Stimulated activated naive B cell treated with anti-CD40 and anti-IgM and Interleukin-4, amounts not matched to agents 10 μg/mL and 1 μg/mL and 100 μg/mL, for 72 hours (primary cell): Measurements from ENCODE around the gene ELOB.

ENCODE experiments used
- ATAC-seq, 2 donors: fragments of 150-1000 bp; cut with Tn5 transposase; replicated peaks; 2 replicates each; pipeline ENCODE4 v1.10.0; 2021; ENCODE audit warnings: moderate library complexity in 1 of 2
- DNase-seq: peaks from one replicate; pipeline ENCODE4 v3.0.0; 2021
- H3K27ac Mint-ChIP-seq: one replicate; pipeline ENCODE4 v1.8.0; 2022; ENCODE audit warnings: mild to moderate bottlenecking, mixed read lengths
- H3K27me3 Mint-ChIP-seq, 2 donors: one replicate each; pipeline ENCODE4 v1.8.0; 2022; ENCODE audit warnings: mixed read lengths in 2 of 2
- H3K36me3 Mint-ChIP-seq, 2 donors: one replicate each; pipeline ENCODE4 v1.8.0; 2022; ENCODE audit warnings: mixed read lengths in 2 of 2, mild to moderate bottlenecking in 1 of 2
- H3K4me1 Mint-ChIP-seq, 2 donors: one replicate each; pipeline ENCODE4 v1.8.0; 2022; ENCODE audit warnings: mixed read lengths in 2 of 2, mild to moderate bottlenecking in 1 of 2
- H3K4me3 Mint-ChIP-seq, 2 donors: one replicate each; pipeline ENCODE4 v1.8.0; 2022; ENCODE audit warnings: mild to moderate bottlenecking in 2 of 2, mixed read lengths in 2 of 2, moderate library complexity in 1 of 2
- H3K9me3 Mint-ChIP-seq, 2 donors: one replicate each; pipeline ENCODE4 v1.8.0; 2022; ENCODE audit warnings: mixed read lengths in 2 of 2, mild to moderate bottlenecking in 1 of 2

Gene ELOB

DNA sequence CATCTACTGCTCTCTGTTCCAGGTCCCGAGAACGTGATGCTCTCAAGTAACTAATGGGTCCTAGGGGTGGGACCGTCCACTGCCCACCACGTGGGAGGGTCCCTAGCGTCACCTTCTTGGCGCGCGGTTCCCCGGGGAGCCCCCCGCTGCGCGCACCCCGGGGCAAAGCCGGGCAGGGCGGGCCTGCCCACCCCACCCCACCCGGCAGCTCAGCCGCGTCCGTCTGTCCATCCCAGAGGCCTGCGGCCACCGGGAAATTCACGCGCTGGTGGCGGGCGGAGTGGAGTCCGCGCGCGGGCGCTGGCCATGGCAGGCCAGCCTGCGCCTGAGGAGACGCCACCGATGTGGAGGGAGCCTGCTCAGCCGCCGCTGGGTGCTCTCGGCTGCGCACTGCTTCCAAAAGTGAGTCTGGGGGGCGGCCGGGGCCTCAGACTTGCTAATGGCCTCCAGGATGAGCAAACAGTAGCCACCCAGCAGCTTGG lies 21.7 kb upstream of the ELOB start:
- Mint-ChIP-seq H3K4me1 (no peaks in the 10 kb centered on the region), H3K9me3 (peaks cover 3 to 5% of the 10 kb centered on the region in 2 donors), H3K27me3 (peaks cover 25% of the 10 kb centered on the region in 2 donors), H3K4me3 (no peak overlapping the region), H3K27ac (no peak overlapping the region), H3K36me3 (no peaks in the 10 kb centered on the region)
- no peak for ATAC-seq
- no peak for DNase-seq

DNA sequence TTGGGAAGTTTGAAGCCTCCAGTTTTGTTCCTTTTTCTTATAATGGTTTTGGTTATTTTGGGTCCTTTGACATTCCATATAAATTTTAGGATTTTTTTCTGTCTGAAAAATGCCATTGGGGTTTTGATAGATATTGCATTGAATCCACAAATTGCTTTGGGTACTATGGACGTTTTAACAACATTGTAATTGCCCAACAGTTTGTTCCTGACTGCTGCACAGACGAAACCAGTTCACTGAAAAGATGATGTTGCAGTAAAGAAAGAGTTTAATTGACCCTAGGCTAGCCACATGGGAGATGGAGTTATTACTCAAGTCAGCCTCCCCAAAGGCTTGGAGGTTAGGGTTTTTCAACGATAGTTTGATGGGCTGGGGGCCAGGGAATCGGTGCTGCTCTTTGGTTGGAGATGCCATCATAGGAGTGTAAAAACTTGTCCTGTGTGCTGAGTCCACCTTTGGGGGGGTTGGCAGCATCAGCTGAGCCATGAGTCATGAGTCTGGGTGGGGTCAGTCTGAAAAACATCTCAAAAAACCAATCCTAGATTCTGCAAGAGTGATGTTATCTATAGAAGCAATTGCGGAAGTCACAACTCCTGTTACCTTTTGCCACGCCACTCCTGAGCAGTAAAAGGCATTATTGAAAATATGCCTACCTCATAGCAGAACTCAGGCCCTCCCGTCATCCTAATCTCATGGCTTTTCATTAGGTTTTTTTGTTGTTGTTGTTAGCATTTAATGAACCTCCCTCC lies 18.5 kb upstream of the ELOB start:
- H3K4me3 Mint-ChIP-seq = no peak overlapping the region
- H3K36me3 Mint-ChIP-seq = no peaks in the 10 kb centered on the region
- ATAC-seq = no peak
- no peaks in the 10 kb centered on the region for H3K4me1 Mint-ChIP-seq
- H3K9me3 Mint-ChIP-seq = no peaks in the 10 kb centered on the region
- peaks cover 40 to 47% of the 10 kb centered on the region in 2 donors for H3K27me3 Mint-ChIP-seq
- DNase-seq = no peak
- no peak overlapping the region for H3K27ac Mint-ChIP-seq

DNA sequence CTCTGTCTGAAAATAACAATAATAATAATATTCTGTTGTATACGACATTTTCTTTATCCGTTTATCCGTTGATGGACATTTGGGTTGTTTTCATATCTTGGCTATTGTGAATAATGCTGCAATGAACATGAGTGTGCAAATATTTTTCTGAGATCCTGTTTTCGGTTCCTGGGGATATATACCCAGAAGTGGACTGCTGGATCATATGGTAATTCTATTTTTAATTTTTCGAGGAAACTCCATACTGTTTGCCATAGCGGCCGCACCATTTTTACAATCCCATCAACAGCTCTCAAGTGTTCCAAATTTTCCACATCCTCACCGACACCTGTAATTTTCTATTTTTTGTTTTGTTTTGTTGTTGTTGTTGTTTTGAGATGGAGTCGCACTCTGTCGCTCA lies 15.9 kb upstream of the ELOB start:
- Mint-ChIP-seq H3K27me3 (peaks cover 48 to 63% of the 10 kb centered on the region in 2 donors), H3K27ac (no peak overlapping the region), H3K4me1 (no peaks in the 10 kb centered on the region), H3K9me3 (no peaks in the 10 kb centered on the region), H3K36me3 (no peaks in the 10 kb centered on the region), H3K4me3 (no peak overlapping the region)
- DNase-seq (no peak), ATAC-seq (no peak)

DNA sequence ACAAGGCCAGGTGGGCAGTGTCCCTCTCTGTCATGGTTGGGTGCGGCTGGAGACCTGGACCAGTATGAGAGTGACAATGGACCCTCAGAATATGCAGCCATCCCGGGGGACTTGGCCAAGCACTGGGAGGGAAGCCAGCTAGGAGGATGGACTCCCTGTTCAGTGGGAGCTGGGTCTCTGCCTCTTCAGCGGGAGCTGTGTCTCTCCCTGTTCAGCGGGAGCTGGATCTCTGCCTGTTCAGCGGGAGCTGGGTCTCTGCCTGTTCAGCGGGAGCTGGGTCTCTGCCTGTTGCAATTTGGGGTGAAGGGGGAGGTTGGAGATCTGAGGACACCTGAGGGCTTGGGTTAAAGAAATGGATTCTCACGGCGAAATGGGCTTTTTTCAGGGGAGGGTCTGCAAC lies 14.1 kb upstream of the ELOB start:
- no peak for ATAC-seq
- Mint-ChIP-seq H3K9me3 (no peaks in the 10 kb centered on the region), H3K4me1 (peaks cover 0 to 5% of the 10 kb centered on the region in 2 donors), H3K4me3 (no peak overlapping the region), H3K27ac (no peak overlapping the region), H3K36me3 (no peaks in the 10 kb centered on the region), H3K27me3 (peaks cover 54 to 74% of the 10 kb centered on the region in 2 donors)
- no peak for DNase-seq

DNA sequence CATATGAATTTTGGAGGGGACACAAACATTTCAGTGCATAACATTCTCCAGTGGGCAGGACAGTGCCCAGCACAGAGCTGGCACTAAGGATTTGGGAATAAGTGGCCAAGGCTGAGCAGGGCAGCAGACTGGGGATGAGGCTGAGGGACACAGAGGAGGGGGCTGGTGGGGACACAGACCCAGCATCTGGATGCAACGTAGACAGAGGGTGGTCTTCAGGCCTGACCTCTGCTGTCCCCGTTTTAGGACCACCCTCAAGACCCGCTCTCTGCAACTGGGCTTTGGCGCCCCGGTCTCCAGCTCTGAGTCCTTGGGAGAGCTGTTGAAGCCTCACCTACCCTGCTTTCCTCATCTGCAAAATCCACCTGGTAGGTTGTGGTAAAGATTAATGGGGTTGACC lies 13.6 kb upstream of the ELOB start:
- no peaks in the 10 kb centered on the region for H3K36me3 Mint-ChIP-seq
- peaks cover 3 to 10% of the 10 kb centered on the region in 2 donors for H3K4me1 Mint-ChIP-seq
- no peak overlapping the region for H3K4me3 Mint-ChIP-seq
- DNase-seq = no peak
- ATAC-seq = no peak
- peaks cover 57 to 75% of the 10 kb centered on the region in 2 donors for H3K27me3 Mint-ChIP-seq
- H3K9me3 Mint-ChIP-seq = no peaks in the 10 kb centered on the region
- H3K27ac Mint-ChIP-seq = no peak overlapping the region

DNA sequence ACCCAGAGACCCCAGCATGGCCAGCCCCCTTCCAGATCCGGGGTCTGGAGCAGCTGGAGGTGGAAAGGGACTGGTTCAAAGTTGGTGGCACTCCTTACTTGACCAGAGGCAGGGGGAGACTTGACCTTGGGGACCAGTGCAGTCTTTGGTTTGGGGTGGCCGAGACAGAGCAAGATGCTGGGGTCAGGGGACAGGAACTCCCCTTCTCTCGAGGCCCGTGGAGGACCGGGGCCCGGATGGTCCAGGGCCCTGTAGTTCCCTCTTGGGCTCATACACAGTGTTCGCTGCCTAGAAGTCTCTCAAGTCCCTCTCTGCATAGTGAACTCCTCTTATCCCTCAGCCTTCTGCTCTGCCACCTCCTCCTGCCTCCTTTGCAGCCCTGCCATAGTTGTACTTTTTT lies 10.9 kb upstream of the ELOB start:
- Mint-ChIP-seq H3K27me3 (peaks cover 53 to 69% of the 10 kb centered on the region in 2 donors), H3K36me3 (no peaks in the 10 kb centered on the region), H3K4me3 (no peak overlapping the region), H3K9me3 (no peaks in the 10 kb centered on the region), H3K4me1 (peaks cover 9 to 16% of the 10 kb centered on the region in 2 donors), H3K27ac (no peak overlapping the region)
- ATAC-seq = no peak
- no peak for DNase-seq

DNA sequence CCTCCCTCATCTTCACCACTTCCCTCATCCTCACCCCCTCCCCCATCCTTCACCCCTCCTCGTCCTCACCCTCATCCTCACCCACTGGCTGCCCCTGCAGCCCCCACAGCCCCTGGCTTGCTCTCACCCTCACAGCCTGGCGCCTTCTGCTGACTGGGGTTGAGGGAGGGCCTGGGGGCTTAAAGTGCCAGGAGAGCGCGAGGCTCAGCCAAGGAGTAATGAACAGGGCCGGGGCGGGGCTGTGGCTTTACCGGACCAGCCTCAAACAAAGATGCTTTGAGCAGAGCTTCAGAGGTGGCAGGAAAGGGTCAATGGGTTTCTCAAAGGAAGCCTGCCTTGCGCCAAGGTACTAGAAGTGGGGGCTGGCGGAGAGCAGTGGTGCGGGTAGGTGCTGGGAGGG lies 10.3 kb upstream of the ELOB start, which contains the start of gene PRSS33:
Gene PRSS33 (minus strand): TSS at position 155 of the 400 bp plus-strand sequence. CDS start 1,013 bp downstream, outside the sequence.
- Mint-ChIP-seq H3K27me3 (peaks cover 51 to 68% of the 10 kb centered on the region in 2 donors), H3K4me1 (peaks cover 9 to 16% of the 10 kb centered on the region in 2 donors), H3K9me3 (no peaks in the 10 kb centered on the region), H3K27ac (no peak within 1 kb of the TSS), H3K4me3 (peak within 1 kb of the TSS in 1 of 2 donors; percentile 36), H3K36me3 (no peaks in the 10 kb centered on the region)
- ATAC-seq (no peak), DNase-seq (no peak)

DNA sequence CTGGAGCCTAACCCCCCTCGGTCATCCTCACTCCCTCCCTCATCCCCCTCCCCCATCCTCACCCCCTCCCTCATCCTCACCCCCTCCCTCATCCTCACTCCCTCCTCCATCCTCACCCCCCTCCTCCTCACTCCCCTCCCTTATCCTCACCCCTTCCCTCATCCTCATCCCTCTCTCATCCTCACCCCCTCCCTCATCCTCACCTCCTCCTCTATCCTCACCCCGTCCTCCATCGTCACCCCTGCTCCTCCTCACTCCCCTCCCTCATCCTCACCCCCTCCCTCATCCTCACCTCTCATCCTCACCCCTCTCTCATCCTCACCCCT lies 9.7 kb upstream of the ELOB start:
- H3K4me3 Mint-ChIP-seq = peak overlapping the region in 1 of 2 donors; percentile 36
- DNase-seq (no peak), ATAC-seq (no peak)
- H3K27ac Mint-ChIP-seq = no peak overlapping the region
- H3K4me1 Mint-ChIP-seq = peaks cover 9 to 16% of the 10 kb centered on the region in 2 donors
- H3K27me3 Mint-ChIP-seq = peaks cover 47 to 62% of the 10 kb centered on the region in 2 donors
- H3K36me3 Mint-ChIP-seq = no peaks in the 10 kb centered on the region
- no peaks in the 10 kb centered on the region for H3K9me3 Mint-ChIP-seq

DNA sequence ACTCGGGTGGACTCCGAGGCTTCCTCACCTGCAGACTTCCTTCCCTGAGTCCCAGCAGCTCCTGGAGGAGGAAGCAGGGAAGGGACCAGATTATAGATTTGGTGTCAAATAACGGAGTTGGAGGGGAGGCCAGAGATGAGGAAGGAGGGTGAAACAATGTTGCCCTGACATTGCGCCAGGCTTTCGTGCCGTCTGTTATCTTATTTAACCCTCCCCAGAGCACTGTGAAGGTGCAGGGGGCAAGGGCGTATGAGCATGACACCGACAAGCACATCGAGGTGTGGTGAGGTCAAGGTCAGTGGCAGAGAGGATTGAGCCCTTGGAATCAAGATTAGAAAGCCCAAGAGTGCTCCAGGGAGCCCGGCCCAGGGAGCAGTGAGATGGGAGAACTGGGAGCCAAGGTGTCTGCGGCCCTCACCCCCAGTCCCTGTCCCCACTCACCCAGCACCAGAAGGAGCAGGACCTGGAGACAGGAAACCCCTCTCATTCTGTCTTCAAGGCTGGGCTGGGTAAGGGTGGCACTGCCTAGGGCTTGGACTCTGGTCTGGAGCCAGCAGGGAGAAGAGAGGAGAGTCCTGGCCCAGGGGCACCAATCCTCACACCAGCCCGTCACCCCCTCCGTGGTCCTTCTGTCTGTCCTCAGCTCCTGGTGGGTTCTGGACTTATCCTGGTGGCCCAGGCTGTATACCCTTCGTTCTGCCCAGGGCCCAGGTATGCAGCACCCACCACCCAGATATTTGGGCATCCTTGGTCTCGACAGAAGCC lies 9.2 kb upstream of the ELOB start:
- DNase-seq (no peak), ATAC-seq (no peak)
- Mint-ChIP-seq H3K4me1 (peaks cover 9 to 16% of the 10 kb centered on the region in 2 donors), H3K36me3 (no peaks in the 10 kb centered on the region), H3K27me3 (peaks cover 43 to 57% of the 10 kb centered on the region in 2 donors), H3K27ac (no peak overlapping the region), H3K9me3 (no peaks in the 10 kb centered on the region), H3K4me3 (peak overlapping the region; percentile 36 to 88)

DNA sequence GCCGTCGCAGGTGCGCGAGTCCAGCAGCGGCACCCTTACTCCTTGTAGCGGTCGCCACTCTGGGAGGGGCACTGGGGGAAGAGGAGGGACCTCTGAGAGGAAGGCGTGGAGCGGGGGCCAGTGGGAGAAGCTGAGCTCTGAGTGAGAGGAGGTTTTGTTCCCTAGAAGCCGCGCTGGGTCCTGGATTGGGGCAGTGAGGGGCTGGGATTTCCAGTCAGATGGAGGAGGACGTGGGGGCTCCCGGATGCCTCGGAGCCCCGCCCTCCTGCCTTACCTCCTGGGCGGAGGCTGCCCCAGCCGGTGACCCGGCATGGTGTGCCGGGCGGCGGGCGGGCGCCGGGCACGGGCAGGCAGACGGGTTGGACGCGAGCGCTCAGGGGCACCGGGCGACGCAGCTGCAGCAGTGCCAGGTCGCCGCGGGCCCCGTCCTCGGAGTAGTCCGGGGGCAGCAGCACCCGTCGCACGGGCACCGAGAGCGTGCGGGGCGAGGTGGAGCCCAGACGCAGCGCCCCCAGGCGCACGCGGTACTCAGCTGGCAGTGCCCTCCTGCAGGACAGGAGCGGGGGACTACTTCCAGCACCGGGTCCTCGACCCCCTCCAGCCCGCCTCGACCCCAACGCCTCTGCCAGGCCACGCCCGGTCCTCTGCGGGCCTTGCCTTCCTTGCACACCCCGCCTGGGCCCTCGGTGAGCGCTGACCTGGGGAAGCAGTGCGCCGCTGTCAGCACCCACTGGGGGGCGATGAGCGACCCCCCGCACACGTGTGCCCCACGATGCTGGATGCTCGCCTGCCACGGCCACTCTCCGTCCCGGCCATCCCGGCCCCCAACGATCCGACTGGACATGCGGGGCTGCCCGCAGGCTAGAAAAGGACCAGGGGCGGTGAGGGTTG lies 8.3 kb upstream of the ELOB start:
- H3K4me3 Mint-ChIP-seq = peak overlapping the region; percentile 88 to 89
- peaks cover 35 to 48% of the 10 kb centered on the region in 2 donors for H3K27me3 Mint-ChIP-seq
- H3K4me1 Mint-ChIP-seq = peaks cover 9 to 16% of the 10 kb centered on the region in 2 donors
- no peaks in the 10 kb centered on the region for H3K36me3 Mint-ChIP-seq
- ATAC-seq (peak; percentile 66 to 71), DNase-seq (no peak)
- no peaks in the 10 kb centered on the region for H3K9me3 Mint-ChIP-seq
- H3K27ac Mint-ChIP-seq = peak overlapping the region; percentile 78

DNA sequence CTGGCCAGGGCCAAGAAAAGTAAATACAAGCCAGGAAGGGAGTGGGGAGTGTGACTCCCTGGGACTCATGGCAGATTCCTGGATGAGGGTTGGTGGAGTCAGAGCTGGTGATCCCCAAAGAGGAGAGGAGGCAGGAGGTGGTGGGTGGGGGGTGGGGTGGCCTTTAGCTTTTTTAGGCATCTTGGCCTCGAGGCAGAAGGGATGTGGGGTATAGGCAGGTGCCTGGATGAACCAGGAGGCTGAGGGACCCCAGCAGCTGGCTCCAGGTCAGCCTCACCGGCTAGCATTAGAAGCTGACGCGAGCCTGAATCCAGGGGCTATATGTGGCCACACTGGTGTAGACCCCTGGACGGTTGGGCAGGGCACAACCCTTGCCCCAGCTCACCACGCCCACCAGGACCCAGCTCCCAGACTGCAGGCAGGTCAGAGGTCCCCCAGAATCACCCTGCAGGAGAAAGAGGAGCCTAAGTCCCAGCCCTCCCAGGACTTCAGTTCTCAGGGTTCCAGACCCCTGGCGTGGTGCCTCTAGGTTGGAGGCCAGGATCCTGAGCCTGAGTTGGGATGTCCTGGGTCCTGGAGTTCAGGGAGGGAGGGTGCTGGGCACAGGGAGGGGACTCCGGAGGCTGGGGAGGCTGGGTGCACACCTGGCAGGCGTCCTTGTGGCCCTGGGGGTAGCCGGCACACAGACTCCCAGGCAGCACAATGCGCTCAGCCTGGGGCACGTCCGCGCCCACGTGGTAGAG lies 7.4 kb upstream of the ELOB start:
- Mint-ChIP-seq H3K4me1 (peaks cover 11 to 16% of the 10 kb centered on the region in 2 donors), H3K27me3 (peaks cover 30 to 40% of the 10 kb centered on the region in 2 donors), H3K9me3 (no peaks in the 10 kb centered on the region), H3K4me3 (peak overlapping the region; percentile 88 to 89), H3K27ac (peak overlapping the region; percentile 78), H3K36me3 (no peaks in the 10 kb centered on the region)
- ATAC-seq (no peak), DNase-seq (no peak)

DNA sequence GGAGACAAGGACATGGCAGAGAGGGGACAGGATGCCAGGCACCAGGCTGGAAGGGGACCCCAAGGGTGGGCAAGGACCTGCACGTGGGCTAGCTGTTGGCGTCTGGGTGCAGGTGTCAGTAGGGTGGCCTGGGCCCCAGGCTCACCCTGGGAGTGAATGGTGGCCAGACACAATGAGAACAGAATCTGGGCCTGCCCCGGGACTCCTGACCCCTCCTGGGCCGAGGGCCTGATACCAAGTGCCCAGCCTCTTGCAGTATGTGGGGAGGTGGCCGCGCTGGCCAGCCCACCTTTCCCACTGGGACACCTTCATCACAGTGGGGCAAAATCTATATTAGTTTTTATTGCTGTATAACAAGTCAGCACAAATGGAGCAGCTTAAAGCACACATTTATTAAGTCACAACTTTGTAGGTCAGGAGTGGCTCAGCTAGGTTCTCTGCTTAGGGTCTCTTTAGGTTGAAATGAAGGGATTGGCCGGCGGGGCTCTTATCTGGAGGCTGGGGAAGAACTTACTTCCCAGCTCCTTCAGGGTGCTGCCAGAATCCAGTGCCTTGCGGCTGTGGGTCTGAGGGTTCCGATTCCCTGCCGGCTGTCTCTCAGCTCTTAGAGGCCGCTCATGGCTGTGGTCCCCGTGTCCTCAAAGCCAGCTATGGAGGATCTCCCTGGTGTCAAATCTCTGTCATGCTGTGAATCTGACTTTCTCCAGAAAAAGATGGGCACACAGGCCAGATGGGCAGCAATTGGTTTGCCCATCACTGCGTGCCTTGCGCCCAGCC lies 6.7 kb upstream of the ELOB start:
- peak overlapping the region; percentile 52 to 66 for H3K4me3 Mint-ChIP-seq
- peak overlapping the region; percentile 31 for H3K27ac Mint-ChIP-seq
- no peak for DNase-seq
- no peaks in the 10 kb centered on the region for H3K36me3 Mint-ChIP-seq
- no peak for ATAC-seq
- H3K27me3 Mint-ChIP-seq = peaks cover 26 to 32% of the 10 kb centered on the region in 2 donors
- H3K4me1 Mint-ChIP-seq = peaks cover 12 to 17% of the 10 kb centered on the region in 2 donors
- H3K9me3 Mint-ChIP-seq = no peaks in the 10 kb centered on the region
